Measurements from ENCODE around the gene ARHGAP15. TPM values are rescaled to one million over a fixed set of nuclear protein-coding genes. Genes with fewer than 3 reads are reported as not detected.

ARHGAP15 gene
- total and polyA plus RNA-seq, 2 experiments from 2014 or later: not detected

GRCh38 chr2:143383016-143383415, 253.8 kb downstream of the ARHGAP15 start:
- in situ Hi-C loops (cut with MboI): no loop called here
- no peak for DNase-seq
- H2AFZ ChIP-seq: no peak overlapping the region

GRCh38 chr2:143384111-143384510, 254.9 kb downstream of the ARHGAP15 start:
- in situ Hi-C loops (cut with MboI): no loop called here

More at GRCh38 chr2:143383016-143383415, 253.8 kb downstream of the ARHGAP15 start:
- Histone ChIP-seq H3K9ac (no peak overlapping the region), H3K36me3 (ENCODE audit: low read depth) (no peaks in the 10 kb centered on the region), H3K4me2 (ENCODE audit: unreplicated experiment) (no peak overlapping the region), H3K9me2 (ENCODE audit: insufficient read depth) (no peaks in the 10 kb centered on the region), H3F3A (ENCODE audit: insufficient read depth) (no peaks in the 10 kb centered on the region), H3K4me1 (ENCODE audit: insufficient read depth) (no peaks in the 10 kb centered on the region), H3K9me3 (ENCODE audit: low read depth) (no peaks in the 10 kb centered on the region), H3K27me3 (replicated peaks; ENCODE audit: insufficient read depth) (no peaks in the 10 kb centered on the region), H3K4me3 (no peak overlapping the region), H4K20me1 (ENCODE audit: insufficient read depth) (no peaks in the 10 kb centered on the region), H3K79me2 (ENCODE audit: insufficient read depth) (no peaks in the 10 kb centered on the region), H3K27ac (no peak overlapping the region)
- TF ChIP-seq EZH2 (IDR thresholded peaks at IDR 0.05; ENCODE audit: insufficient read depth, poor library complexity, severe bottlenecking) (no peak), EZH2phosphoT487 (IDR thresholded peaks at IDR 0.05; ENCODE audit: insufficient read depth, low read depth) (no peak)
- WGBS, 2 experiments (ENCODE audit: low coverage in 1 of 2, low lambda C conversion rate in 2 of 2, missing lambda C conversion rate in 2 of 2): 87 to 91% methylated on average over 2 of the region's 2 CpGs

DNA sequence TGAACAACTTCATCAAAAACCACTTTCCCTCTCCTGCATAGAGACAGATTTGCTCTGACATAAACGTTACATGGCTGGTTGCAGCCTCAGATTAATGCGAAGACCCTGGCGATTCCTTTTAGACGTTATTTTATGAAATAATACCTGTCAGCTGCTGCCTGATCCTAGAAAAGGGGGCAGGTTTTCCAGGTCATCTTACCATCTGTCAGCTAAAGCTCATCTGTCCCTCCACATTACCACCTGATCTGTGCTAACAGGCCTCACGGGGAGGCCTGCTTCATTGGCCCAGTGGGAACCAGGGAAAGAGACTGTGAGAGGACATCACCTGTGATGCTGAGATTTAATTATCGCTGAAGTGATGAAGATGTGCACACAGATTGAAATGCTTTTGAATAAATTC, 261.0 kb downstream of the ARHGAP15 start:
- Histone ChIP-seq H3K9me3 (ENCODE audit: low read depth) (no peaks in the 10 kb centered on the region), H3K4me3 (no peak overlapping the region), H4K20me1 (ENCODE audit: insufficient read depth) (no peaks in the 10 kb centered on the region), H3K79me2 (ENCODE audit: insufficient read depth) (no peaks in the 10 kb centered on the region), H3K9ac (no peak overlapping the region), H3K36me3 (ENCODE audit: low read depth) (no peaks in the 10 kb centered on the region), H3K27me3 (replicated peaks; ENCODE audit: insufficient read depth) (no peaks in the 10 kb centered on the region), H3K4me1 (ENCODE audit: insufficient read depth) (no peaks in the 10 kb centered on the region), H2AFZ (no peak overlapping the region), H3K4me2 (ENCODE audit: unreplicated experiment) (no peak overlapping the region), H3K9me2 (ENCODE audit: insufficient read depth) (no peaks in the 10 kb centered on the region), H3F3A (ENCODE audit: insufficient read depth) (no peaks in the 10 kb centered on the region), H3K27ac (no peak overlapping the region)
- in situ Hi-C loops (cut with MboI): no loop called here
- 78 to 80% methylated on average over 6 of the region's 6 CpGs for WGBS, 2 experiments (ENCODE audit: low coverage in 1 of 2, low lambda C conversion rate in 2 of 2, missing lambda C conversion rate in 2 of 2)
- no peak for DNase-seq
- TF ChIP-seq EZH2 (IDR thresholded peaks at IDR 0.05; ENCODE audit: insufficient read depth, poor library complexity, severe bottlenecking) (no peak), EZH2phosphoT487 (IDR thresholded peaks at IDR 0.05; ENCODE audit: insufficient read depth, low read depth) (no peak)

More at GRCh38 chr2:143384111-143384510, 254.9 kb downstream of the ARHGAP15 start:
- 75 to 77% methylated on average over 6 of the region's 6 CpGs for WGBS, 2 experiments (ENCODE audit: low coverage in 1 of 2, low lambda C conversion rate in 2 of 2, missing lambda C conversion rate in 2 of 2)
- no peaks in the 10 kb centered on the region for H3K36me3 ChIP-seq (ENCODE audit: low read depth)
- no peak overlapping the region for H3K4me3 ChIP-seq
- TF ChIP-seq EZH2phosphoT487 (IDR thresholded peaks at IDR 0.05; ENCODE audit: insufficient read depth, low read depth) (no peak), EZH2 (IDR thresholded peaks at IDR 0.05; ENCODE audit: insufficient read depth, poor library complexity, severe bottlenecking) (no peak)
- H3K9me3 ChIP-seq (ENCODE audit: low read depth): no peaks in the 10 kb centered on the region
- H3K27me3 ChIP-seq (replicated peaks; ENCODE audit: insufficient read depth): no peaks in the 10 kb centered on the region
- no peaks in the 10 kb centered on the region for H4K20me1 ChIP-seq (ENCODE audit: insufficient read depth)
- no peaks in the 10 kb centered on the region for H3K79me2 ChIP-seq (ENCODE audit: insufficient read depth)
- no peak for DNase-seq
- no peak overlapping the region for H3K4me2 ChIP-seq (ENCODE audit: unreplicated experiment)
- H3K27ac ChIP-seq: no peak overlapping the region
- H3K4me1 ChIP-seq (ENCODE audit: insufficient read depth): no peaks in the 10 kb centered on the region
- H3K9ac ChIP-seq: no peak overlapping the region
- H3F3A ChIP-seq (ENCODE audit: insufficient read depth): no peaks in the 10 kb centered on the region
- H2AFZ ChIP-seq: no peak overlapping the region
- H3K9me2 ChIP-seq (ENCODE audit: insufficient read depth): no peaks in the 10 kb centered on the region

- Histone ChIP-seq H4K20me1 (ENCODE audit: insufficient read depth) (no peaks in the 10 kb centered on the region), H3F3A (ENCODE audit: insufficient read depth) (no peaks in the 10 kb centered on the region), H3K9ac (no peak overlapping the region), H3K79me2 (ENCODE audit: insufficient read depth) (no peaks in the 10 kb centered on the region), H3K36me3 (ENCODE audit: low read depth) (no peaks in the 10 kb centered on the region), H3K9me3 (ENCODE audit: low read depth) (no peaks in the 10 kb centered on the region), H3K4me2 (ENCODE audit: unreplicated experiment) (no peak overlapping the region), H3K4me3 (no peak overlapping the region), H3K27me3 (replicated peaks; ENCODE audit: insufficient read depth) (no peaks in the 10 kb centered on the region), H2AFZ (no peak overlapping the region), H3K27ac (no peak overlapping the region), H3K4me1 (ENCODE audit: insufficient read depth) (no peaks in the 10 kb centered on the region), H3K9me2 (ENCODE audit: insufficient read depth) (no peaks in the 10 kb centered on the region)
- in situ Hi-C loops (cut with MboI): no loop called here
- DNase-seq: no peak
- no peak for TF ChIP-seq EZH2phosphoT487 (IDR thresholded peaks at IDR 0.05; ENCODE audit: insufficient read depth, low read depth)
- no peak for TF ChIP-seq EZH2 (IDR thresholded peaks at IDR 0.05; ENCODE audit: insufficient read depth, poor library complexity, severe bottlenecking)
Observed at GRCh38 chr2:143392358-143392757, 263.1 kb downstream of the ARHGAP15 start.

DNA sequence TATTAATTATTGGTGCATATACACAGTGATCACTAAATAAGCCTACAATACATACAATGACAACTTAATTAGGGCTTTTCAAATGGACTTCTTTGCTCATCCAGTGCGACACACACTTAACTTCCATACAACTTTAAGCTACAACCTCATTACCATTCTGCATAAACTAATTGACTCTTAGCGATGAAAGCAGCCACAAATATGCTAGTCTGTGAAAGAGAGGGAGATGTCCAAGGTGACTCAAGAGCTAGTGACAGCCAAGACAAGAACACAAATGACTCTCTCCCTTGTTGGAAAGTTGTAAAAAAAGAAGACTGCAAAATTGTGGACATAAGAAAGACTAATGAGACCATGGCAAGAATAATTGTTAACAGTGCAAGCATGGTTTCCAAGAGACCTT, 264.8 kb downstream of the ARHGAP15 start:
- DNase-seq: no peak
- Histone ChIP-seq H2AFZ (no peak overlapping the region), H3K79me2 (ENCODE audit: insufficient read depth) (no peaks in the 10 kb centered on the region), H4K20me1 (ENCODE audit: insufficient read depth) (no peaks in the 10 kb centered on the region), H3K4me2 (ENCODE audit: unreplicated experiment) (no peak overlapping the region), H3K27ac (no peak overlapping the region), H3K4me1 (ENCODE audit: insufficient read depth) (peaks cover 14% of the 10 kb centered on the region), H3F3A (ENCODE audit: insufficient read depth) (no peaks in the 10 kb centered on the region), H3K36me3 (ENCODE audit: low read depth) (no peaks in the 10 kb centered on the region), H3K27me3 (replicated peaks; ENCODE audit: insufficient read depth) (no peaks in the 10 kb centered on the region), H3K4me3 (no peak overlapping the region), H3K9ac (no peak overlapping the region), H3K9me3 (ENCODE audit: low read depth) (no peaks in the 10 kb centered on the region), H3K9me2 (ENCODE audit: insufficient read depth) (no peaks in the 10 kb centered on the region)
- in situ Hi-C loops (cut with MboI): no loop called here
- WGBS, 2 experiments (ENCODE audit: low coverage in 1 of 2, low lambda C conversion rate in 2 of 2, missing lambda C conversion rate in 2 of 2): 91 to 93% methylated on average over 2 of the region's 2 CpGs
- TF ChIP-seq EZH2 (IDR thresholded peaks at IDR 0.05; ENCODE audit: insufficient read depth, poor library complexity, severe bottlenecking): no peak
- no peak for TF ChIP-seq EZH2phosphoT487 (IDR thresholded peaks at IDR 0.05; ENCODE audit: insufficient read depth, low read depth)
